Right lobe of liver (tissue), 4 donors: ENCODE results near the gene DPH3.

Experiments used
- POLR2A ChIP-seq: fragments of 450-650 bp; IDR thresholded peaks from one replicate; pipeline ENCODE4 v1.6.1; 2017; ENCODE audit warnings: antibody characterized with exemption, mild to moderate bottlenecking
- TF ChIP-seq, protein P1 (sequence below), 4 donors: fragments of 200-600 bp in 3 of 4; fragments of 450-650 bp in 1 of 4; IDR thresholded peaks; one replicate each; pipeline versions ENCODE4 v1.5.1 to v1.8.0; 2016 to 2022; ENCODE audit warnings: antibody characterized with exemption in 4 of 4, mild to moderate bottlenecking in 2 of 4
- donor health status: DM: no; HTN: no; CAD: no.
- donor health status: DM: no; HTN: no; CAD: no.
- donor health status: DM: no; HTN: yes; CAD: no.

DNA sequence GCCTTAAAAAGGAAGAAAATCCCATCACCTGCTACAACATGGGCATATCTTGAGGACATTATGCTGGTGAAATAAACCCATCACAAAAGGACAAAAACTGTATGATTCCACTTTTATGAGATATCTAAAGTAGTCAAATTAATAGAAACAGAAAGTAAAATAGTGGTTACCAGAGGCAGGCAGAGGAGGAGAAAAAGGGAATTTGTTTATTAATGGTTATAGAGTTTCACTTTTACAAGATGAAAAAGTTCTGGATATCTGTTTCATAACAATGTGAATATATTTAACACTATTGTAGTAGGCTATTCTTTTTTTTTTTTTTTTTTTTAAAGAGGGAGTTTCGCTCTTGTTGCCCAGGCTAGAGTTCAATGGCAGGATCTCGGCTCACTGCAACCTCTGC, 40.4 kb downstream of the DPH3 start:
- no peak for TF ChIP-seq POLR2A
- TF ChIP-seq, protein P1, sequence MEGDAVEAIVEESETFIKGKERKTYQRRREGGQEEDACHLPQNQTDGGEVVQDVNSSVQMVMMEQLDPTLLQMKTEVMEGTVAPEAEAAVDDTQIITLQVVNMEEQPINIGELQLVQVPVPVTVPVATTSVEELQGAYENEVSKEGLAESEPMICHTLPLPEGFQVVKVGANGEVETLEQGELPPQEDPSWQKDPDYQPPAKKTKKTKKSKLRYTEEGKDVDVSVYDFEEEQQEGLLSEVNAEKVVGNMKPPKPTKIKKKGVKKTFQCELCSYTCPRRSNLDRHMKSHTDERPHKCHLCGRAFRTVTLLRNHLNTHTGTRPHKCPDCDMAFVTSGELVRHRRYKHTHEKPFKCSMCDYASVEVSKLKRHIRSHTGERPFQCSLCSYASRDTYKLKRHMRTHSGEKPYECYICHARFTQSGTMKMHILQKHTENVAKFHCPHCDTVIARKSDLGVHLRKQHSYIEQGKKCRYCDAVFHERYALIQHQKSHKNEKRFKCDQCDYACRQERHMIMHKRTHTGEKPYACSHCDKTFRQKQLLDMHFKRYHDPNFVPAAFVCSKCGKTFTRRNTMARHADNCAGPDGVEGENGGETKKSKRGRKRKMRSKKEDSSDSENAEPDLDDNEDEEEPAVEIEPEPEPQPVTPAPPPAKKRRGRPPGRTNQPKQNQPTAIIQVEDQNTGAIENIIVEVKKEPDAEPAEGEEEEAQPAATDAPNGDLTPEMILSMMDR (IDR thresholded peaks at IDR 0.05) = no peak
